GM04503 (cell line): ENCODE data around the gene GLRA2.
"Not testable (repeated sequence)": the region's sequence is repeated elsewhere in the genome, so short reads cannot be mapped to it uniquely, and the experiment has no call there.

ENCODE experiments used
- DNase-seq: peaks from one replicate; pipeline ENCODE4 v3.0.0-alpha.2; 2012; ENCODE audit warnings: low read depth

Gene GLRA2

DNA sequence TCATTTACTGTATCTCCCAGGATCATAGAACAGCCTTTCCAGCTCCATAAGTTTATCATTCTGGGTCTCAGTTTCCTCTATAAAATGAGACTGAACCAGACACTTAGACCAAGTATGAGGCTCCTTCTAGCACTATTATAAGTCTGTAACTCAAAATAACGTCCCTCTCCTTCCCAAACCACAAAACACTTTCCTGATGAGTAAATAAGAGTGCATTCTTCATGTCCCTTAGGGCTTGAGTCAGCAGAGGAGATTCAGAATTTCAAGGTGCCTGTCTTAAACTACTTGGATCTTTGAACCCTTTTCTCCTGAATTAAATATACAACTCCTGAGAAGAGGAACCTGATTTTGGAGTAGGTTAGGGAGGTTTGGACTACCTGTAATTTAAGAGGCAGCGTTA lies 62.6 kb downstream of the GLRA2 start:
- peak; percentile 34 for DNase-seq

DNA sequence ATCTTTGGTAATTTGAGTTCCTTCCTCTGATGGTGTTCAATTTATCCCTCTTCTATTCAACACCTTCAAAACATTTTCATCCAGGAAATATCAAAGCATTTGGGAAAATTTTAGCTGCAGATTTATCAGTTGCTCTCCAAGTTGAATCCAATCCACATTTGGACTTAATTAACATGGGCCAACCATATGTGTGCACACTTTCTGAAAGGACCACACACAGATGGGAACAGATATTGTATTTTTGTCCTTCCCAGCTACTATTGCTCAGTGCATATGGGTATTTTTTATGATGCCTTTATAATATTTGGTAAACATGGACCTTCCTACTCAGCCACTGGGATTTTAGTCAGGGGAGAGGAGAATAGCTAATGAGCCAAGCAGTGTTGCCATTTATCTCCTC lies 65.2 kb downstream of the GLRA2 start:
- no peak for DNase-seq

GRCh38 chrX:14598330-14598729 lies 69.0 kb downstream of the GLRA2 start:
- DNase-seq = peak; percentile 59

- DNase-seq = no peak
These were observed 78.2 kb downstream of the GLRA2 start for GRCh38 chrX:14607446-14607985.

DNA sequence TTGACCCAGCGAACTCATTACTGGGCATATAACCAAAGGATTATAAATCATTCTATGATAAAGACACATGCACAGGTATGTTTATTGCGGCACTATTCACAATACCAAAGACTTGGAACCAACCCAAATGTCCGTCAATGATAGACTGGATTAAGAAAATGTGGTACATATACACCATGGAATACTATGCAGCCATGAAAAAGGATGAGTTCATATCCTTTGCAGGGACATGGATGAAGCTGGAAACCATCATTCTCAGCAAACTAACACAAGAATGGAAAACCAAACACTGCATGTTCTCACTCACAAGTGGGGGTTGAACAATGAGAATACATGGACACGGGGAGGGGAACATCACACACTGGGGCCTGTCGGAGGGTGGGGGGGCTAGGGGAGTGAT lies 83.1 kb downstream of the GLRA2 start:
- not testable (repeated sequence) for DNase-seq

DNA sequence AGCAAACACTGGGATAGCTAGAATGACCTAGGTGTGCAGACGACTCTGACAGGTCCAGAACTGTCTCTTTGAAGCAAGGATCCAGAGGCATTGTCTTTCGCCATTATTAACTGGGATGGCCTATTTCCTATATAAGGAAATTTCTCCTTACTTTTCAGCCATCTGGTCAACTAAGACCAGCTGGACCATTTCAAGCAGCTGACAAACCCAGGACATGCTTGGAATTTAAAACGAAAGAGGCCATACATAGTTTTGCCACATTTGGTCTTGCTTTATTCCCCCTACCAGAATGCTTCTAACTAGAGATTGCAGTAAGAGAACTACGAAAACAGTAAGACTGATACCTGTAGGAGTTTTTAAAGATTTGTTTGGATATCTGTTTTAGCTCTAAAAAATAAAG lies 87.0 kb downstream of the GLRA2 start:
- no peak for DNase-seq

DNA sequence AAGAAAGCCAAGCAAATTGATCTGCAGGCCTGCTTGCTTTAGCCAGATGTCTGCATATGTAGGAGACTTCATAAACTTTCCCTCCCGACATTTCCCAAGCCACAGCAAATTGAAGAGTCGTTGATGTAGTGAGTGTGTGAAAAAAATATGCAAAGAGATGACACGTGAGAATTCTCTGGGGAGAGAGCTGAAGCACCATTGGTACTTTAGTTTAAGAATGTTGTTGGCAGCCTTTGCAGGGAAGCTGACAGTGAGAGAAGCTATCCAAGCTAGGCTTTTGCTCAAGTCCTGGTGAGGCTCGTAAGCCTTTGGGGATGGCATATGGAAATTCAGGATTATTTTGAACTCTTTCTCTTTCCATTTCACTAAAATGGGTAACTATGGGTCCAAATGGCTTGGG lies 87.5 kb downstream of the GLRA2 start:
- DNase-seq = peak; percentile 78

DNA sequence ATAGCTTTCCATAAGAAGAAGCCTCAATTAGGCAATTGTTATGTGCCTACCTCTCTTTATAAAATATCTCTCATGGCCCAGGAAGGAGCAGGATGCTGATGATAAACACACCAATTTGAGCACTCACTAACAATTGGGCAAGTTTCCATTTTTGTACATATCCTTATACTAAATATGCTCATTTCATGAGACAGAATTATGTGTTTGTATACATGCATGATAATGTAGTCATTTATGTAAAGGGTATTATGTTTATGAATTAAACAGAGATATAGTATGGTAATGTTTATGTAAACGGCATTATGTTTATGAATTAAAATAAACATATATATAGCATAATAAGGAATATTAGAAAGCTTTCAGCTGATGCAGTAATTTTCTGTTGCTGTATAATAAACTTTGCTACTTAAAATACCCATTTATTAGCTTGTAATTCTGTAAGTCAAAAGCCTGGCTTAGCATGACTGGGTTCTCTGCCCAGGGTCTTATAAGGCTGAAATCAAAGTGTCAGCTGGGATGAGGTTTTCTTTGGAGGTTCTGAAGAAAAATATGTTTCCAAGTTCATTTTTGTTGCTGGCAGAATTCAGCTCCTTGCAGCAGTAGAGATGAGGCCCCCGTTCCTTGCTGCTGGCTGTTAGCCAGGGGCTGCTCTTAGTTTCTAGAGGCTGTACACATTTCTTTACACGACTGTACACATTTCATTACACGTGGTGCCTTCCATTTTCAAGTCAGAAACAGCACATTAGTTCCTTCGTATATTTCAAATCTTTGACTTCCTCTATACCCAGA lies 89.0 kb downstream of the GLRA2 start:
- DNase-seq = no peak

GRCh38 chrX:14630733-14631132 lies 101.4 kb downstream of the GLRA2 start:
- DNase-seq = no peak

- DNase-seq = no peak
These were observed 112.6 kb downstream of the GLRA2 start for GRCh38 chrX:14641681-14642655.

GRCh38 chrX:14660970-14661369 lies 131.6 kb downstream of the GLRA2 start:
- no peak for DNase-seq

- no peak for DNase-seq
These were observed 141.5 kb downstream of the GLRA2 start for GRCh38 chrX:14670819-14671218.

- no peak for DNase-seq
These were observed 143.4 kb downstream of the GLRA2 start for GRCh38 chrX:14672611-14673172.

DNA sequence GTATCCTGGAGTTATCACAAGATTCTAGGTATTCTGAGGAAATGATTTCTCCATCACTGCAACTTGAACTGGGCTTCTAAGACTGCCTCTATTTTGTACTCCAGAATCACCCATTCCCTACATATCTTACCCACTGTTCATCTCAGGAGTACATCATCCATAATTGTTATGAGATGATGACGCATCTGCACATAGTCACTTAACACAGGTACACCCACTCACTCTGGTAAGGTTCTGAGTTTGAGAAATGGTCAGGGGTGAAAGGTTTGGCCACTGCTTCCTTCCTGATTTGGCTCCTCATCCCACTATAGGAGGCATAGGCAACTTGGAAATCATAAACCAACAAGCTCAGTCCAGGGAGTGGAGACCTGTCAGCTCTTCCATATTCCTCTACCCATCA lies 143.9 kb downstream of the GLRA2 start:
- DNase-seq = no peak

GRCh38 chrX:14673764-14674163 lies 144.4 kb downstream of the GLRA2 start:
- peak; percentile 29 for DNase-seq

DNA sequence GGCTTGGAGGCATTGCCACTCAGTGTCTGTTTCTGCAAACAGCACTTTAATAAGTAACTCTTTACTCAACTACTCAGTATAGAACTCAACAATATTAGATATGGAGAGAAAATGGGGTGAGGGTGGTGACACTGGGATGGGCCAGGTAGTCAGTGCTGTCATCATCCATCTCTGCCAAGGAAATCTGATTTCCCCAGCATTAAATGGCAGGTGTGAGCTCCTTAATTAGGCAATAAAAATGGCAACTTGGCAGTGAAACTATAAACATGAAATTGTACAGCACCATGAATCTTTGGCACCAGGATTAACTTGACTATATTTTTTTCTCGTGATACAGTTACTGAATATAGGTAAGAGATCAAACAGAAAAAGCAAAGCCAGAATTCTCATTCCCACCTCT lies 146.2 kb downstream of the GLRA2 start:
- DNase-seq = no peak

DNA sequence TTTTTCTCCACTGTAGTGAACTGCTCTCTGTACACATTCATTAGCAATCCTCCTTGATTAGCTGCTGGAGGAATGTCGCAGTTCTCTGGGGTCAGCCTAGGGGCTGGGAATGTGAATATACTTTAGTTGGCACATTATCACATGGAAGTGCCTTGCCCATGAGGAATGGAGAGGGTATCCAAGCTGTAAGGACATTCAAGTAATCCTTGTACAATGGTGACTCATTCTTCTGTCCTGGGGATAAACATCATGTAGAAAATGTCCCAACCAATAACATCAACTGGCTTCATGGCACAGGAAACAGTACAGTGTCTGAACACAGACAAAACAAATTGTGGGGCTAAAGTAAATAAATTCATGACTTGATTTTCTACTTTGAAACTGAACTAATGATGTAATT lies 147.1 kb downstream of the GLRA2 start:
- no peak for DNase-seq

GRCh38 chrX:14688331-14688730 lies 159.0 kb downstream of the GLRA2 start:
- DNase-seq = not testable (repeated sequence)

- no peak for DNase-seq
These were observed 161.2 kb downstream of the GLRA2 start for GRCh38 chrX:14690553-14690952.

DNA sequence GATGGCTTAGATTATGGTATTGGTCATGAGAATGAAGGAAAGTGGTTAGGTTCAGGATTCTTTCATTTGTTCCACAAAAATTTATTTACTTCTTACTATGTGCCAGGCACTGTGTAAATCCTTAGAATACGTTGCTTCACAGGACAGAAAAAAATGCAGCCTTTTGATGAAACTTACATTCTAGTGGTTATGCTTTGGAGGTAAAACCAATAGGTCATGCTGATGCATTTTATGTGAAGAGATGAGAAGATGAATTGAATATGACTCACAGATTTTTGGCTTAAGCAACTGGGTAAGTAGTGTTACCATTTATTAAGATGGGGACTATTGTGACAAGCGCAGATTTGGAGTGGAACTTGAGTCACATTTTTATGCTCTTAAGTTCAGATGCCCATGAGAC lies 165.3 kb downstream of the GLRA2 start:
- DNase-seq = peak; percentile 43

- no peak for DNase-seq
These were observed 168.1 kb downstream of the GLRA2 start for GRCh38 chrX:14697451-14697850.

GRCh38 chrX:14698790-14699189 lies 169.5 kb downstream of the GLRA2 start:
- no peak for DNase-seq
